ENCODE measurements around the gene TECPR2.
"Not testable (repeated sequence)": the region's sequence is repeated elsewhere in the genome, so short reads cannot be mapped to it uniquely, and the experiment has no call there.

TECPR2 gene

GRCh38 chr14:102539544-102540314, 177.0 kb downstream of the TECPR2 start:
- TF ChIP-seq GABPA (IDR thresholded peaks at IDR 0.05; ENCODE audit: low read depth) (no peak), SPI1 (IDR thresholded peaks at IDR 0.05; ENCODE audit: borderline replicate concordance, low read depth) (no peak), CTCF (IDR thresholded peaks at IDR 0.05; ENCODE audit: insufficient read depth, low read length) (no peak), REST (IDR thresholded peaks at IDR 0.05; ENCODE audit: insufficient replicate concordance, low read depth) (no peak), POLR2AphosphoS5 (IDR thresholded peaks at IDR 0.05; ENCODE audit: low read depth) (no peak)
- Histone ChIP-seq H3K4me3 (replicated peaks; ENCODE audit: insufficient read depth, low read length) (no peak overlapping the region), H3K27me3 (ENCODE audit: insufficient read depth, poor library complexity, severe bottlenecking) (peaks cover 16% of the 10 kb centered on the region), H3K27ac (replicated peaks) (no peak overlapping the region)
- DNase-seq (ENCODE audit: low read depth in 1 of 2, low spot score in 1 of 2): no peak

- no peak for DNase-seq (ENCODE audit: low read depth in 1 of 2, low spot score in 1 of 2)
- Histone ChIP-seq H3K4me3 (replicated peaks; ENCODE audit: insufficient read depth, low read length) (no peak overlapping the region), H3K27ac (replicated peaks) (no peak overlapping the region), H3K27me3 (ENCODE audit: insufficient read depth, poor library complexity, severe bottlenecking) (peaks cover 23% of the 10 kb centered on the region)
- TF ChIP-seq CTCF (IDR thresholded peaks at IDR 0.05; ENCODE audit: insufficient read depth, low read length) (no peak), REST (IDR thresholded peaks at IDR 0.05; ENCODE audit: insufficient replicate concordance, low read depth) (no peak), GABPA (IDR thresholded peaks at IDR 0.05; ENCODE audit: low read depth) (no peak), POLR2AphosphoS5 (IDR thresholded peaks at IDR 0.05; ENCODE audit: low read depth) (no peak), SPI1 (IDR thresholded peaks at IDR 0.05; ENCODE audit: borderline replicate concordance, low read depth) (no peak)
Observed at GRCh38 chr14:102540315-102541028, 177.7 kb downstream of the TECPR2 start.

GRCh38 chr14:102541029-102541491, 178.3 kb downstream of the TECPR2 start:
- not testable (repeated sequence) for H3K4me3 ChIP-seq (replicated peaks; ENCODE audit: insufficient read depth, low read length); DNase-seq (ENCODE audit: low read depth in 1 of 2, low spot score in 1 of 2); H3K27ac ChIP-seq (replicated peaks)
- H3K27me3 ChIP-seq (ENCODE audit: insufficient read depth, poor library complexity, severe bottlenecking): peaks cover 27% of the 10 kb centered on the region

- no peak for TF ChIP-seq CTCF (IDR thresholded peaks at IDR 0.05; ENCODE audit: insufficient read depth, low read length)
- TF ChIP-seq GABPA (IDR thresholded peaks at IDR 0.05; ENCODE audit: low read depth): no peak
- TF ChIP-seq POLR2AphosphoS5 (IDR thresholded peaks at IDR 0.05; ENCODE audit: low read depth): no peak
- TF ChIP-seq SPI1 (IDR thresholded peaks at IDR 0.05; ENCODE audit: borderline replicate concordance, low read depth): no peak
- no peak for TF ChIP-seq REST (IDR thresholded peaks at IDR 0.05; ENCODE audit: insufficient replicate concordance, low read depth)
Observed at GRCh38 chr14:102541771-102542170, 179.0 kb downstream of the TECPR2 start.

More at GRCh38 chr14:102541771-102542170, 179.0 kb downstream of the TECPR2 start:
- peaks cover 28% of the 10 kb centered on the region for H3K27me3 ChIP-seq (ENCODE audit: insufficient read depth, poor library complexity, severe bottlenecking)
- no peak for DNase-seq (ENCODE audit: low read depth in 1 of 2, low spot score in 1 of 2)
- no peak overlapping the region for H3K4me3 ChIP-seq (replicated peaks; ENCODE audit: insufficient read depth, low read length)
- H3K27ac ChIP-seq (replicated peaks): no peak overlapping the region
